GM18507 (cell line): Measurements from ENCODE around the gene MMP19.

Experiments
- DNase-seq: peaks from one replicate; pipeline ENCODE4 v3.0.0; 2011; ENCODE audit warnings: low read depth; ENCODE audit not compliant: insufficient read length; ENCODE audit errors: extremely low spot score
- FAIRE-seq: peaks from 2 replicates; lab custom pipeline; 2011; peaks lifted over from hg19 to GRCh38; lab: Jason Lieb, UNC

The MMP19 gene

DNA sequence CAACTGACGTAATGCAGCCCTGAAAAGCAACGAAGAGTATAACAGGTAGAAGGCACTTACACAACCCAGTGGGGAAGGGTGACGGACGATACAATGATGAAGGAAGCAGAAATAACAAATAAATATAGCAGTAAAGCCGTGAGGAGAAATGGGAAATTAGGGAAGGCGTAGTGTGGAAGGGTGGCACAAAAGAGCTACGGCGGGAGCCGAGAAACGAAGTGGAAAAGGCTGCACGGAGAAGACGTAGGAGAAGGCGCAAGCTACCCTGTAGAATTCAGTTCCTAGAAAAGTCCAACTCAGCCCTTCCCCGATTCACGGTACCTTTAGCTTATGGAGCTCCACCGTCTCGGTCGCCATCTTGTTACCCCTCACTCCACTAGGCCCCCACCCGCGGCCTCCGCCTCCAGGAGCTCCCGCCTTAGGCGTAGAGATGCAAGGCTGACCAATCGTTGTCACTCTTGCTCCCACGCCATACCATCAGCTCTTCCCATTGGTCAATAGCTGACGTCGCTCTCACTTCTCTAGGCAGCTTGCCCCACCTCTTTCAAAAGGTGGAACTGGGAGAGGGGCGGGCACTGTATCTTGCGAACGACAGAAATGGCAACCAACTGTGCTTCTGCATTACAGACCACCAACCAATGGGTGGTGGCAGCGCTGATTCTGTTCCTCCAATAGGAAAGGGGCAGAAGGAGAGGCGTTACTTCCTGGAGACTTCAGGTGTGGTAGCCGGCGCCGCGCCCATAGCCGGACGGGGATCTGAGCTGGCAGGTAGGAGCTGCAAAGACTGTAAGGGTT, 25.2 kb downstream of the MMP19 start, which contains the start of the genes ORMDL2 and SARNP:
Gene ORMDL2 (plus strand): TSS at position 697 of the 795 bp plus-strand sequence. CDS start 959 bp downstream, outside the sequence.
Gene SARNP (minus strand): TSS at position 380 of the 795 bp plus-strand sequence. CDS start 23 bp downstream, at position 357.
- FAIRE-seq: peak; percentile 99

DNA sequence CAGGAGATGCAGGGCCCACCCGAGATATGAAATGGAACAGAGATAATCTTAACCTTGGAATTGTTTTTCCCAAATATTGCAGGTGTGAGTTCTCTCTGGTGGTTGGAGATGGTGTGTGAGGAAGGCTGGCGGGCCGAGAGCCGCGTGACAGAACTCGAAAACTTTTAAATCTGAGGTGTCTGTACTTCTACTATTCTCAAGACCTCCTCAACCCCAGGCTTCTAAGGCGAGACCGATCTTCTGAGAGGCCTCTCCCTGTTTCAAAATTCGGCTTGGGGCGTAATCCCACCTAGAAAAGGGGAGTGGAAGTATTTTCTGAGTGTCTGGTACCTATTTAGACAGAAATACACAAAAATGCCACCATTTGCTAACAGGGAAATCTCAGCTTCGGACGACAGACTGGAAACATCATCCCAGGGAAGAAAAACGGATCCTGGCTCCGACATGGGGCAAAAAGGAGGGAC, 25.8 kb downstream of the MMP19 start:
- FAIRE-seq (no peak), DNase-seq (no peak)

More for the DNA sequence above, 25.2 kb downstream of the MMP19 start, which contains the start of the genes ORMDL2 and SARNP:
- DNase-seq: peak; percentile 93

DNA sequence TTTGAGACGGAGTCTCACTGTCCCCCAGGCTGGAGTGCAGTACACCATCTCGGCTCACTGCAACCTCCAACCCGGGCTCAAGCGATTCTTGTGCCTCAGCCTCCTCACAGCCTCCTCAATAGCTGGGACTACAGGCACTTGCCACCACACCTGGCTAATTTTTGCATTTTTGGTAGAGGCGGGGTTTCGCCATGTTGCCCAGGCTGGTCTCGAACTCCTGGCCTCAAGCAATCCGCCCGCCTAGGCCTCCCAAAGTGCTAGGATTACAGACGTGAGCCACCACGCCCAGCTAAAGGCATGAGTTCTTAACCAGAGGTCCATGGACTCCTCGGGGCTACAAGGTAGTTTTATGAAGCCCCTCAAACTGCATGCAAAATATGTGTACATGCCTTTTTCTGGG, 27.3 kb downstream of the MMP19 start:
- FAIRE-seq (no peak), DNase-seq (no peak)

DNA sequence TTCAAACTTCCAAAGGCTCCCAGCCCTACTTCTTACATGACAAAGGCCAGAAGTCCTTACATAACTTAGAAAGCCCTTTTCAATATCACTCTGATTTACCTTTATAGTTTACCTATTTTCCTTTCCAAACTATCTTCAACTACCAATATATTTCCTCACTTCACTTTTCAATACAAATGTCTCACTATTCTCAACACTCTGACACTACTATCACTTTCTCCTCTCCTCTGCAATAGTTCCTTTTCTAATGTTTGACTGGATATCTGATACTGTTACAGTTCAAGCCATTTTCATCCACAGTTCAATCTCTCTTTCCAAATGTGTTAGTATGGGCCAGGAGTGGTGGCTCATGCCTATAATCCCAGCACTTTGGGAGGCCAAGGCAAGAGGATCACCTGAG, 28.5 kb downstream of the MMP19 start:
- no peak for FAIRE-seq
- DNase-seq: no peak

DNA sequence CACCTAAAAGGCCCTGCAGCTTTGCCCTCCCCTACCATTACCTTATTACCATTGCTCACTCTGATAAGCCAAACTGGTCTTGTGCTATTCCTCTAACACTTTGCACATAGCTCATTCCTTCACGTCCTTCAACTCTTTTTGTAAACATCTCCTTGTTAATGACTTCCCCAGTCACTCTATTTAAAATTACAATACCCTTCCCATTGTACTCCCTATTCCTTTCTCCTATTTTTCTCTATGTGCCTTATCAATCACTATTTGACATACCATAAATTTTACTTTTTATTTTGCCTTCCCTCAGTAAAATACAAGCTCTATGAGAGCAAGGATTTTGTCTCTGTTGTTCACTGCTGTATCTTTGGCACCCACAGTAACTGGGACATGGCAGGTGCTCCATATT, 30.6 kb downstream of the MMP19 start:
- FAIRE-seq: no peak
- no peak for DNase-seq

DNA sequence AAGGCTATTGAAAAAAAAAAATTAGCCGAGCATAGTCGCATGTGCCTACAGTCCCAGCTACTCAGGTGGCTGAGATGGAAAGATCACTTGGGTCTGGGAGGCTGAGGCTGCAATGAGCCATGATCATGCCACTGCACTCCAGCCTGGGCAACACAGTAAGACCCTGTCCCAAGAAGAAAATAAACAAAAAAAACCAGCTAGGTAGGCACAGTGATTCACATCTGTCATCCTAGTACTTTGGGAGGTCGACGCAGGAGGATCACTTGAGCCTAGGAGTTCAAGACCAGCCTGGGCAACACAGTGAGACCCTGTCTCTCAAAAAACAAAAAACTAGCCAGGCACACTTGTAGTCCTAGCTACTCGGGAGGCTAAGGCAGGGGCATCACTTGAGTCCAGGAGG, 33.5 kb downstream of the MMP19 start:
- FAIRE-seq: no peak

DNA sequence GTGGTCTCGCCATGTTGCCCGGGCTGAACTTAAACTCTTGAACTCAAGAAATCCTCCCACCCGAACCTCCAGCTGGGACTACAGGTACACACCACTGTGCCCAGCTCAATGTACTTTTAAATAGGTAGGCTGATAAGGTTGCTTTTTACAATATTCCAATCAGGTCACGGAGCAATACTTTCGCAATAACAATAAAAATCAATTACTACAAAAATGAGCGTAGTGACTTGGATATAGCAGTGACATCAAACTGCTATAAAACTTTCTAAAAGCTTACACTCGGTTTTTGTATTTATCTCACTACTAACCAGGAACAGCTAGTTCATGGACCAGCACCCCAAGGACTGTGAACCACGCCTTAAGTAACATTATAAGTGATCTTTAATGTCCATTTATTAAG, 35.8 kb downstream of the MMP19 start:
- DNase-seq: no peak
- FAIRE-seq: no peak

More for the DNA sequence above, 33.5 kb downstream of the MMP19 start:
- no peak for DNase-seq

DNA sequence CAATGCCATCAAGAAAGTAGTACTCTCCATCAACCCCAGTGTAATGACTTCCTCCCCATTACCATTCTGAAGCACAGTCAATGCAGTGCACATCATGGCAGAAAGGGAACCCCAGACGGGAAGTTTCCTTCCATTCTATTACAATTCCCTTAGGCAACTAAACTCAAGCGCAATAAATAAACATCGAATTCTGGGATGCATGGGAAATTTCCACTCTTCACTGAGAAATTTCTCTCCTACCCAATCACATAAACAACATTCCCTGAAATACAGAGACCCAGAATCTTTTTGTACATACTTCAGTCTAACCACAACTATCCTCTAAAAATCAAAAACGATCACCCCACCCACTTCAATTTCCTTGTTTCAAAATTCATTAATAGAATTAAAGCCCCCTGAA, 45.2 kb downstream of the MMP19 start:
- DNase-seq: no peak
- FAIRE-seq: no peak

DNA sequence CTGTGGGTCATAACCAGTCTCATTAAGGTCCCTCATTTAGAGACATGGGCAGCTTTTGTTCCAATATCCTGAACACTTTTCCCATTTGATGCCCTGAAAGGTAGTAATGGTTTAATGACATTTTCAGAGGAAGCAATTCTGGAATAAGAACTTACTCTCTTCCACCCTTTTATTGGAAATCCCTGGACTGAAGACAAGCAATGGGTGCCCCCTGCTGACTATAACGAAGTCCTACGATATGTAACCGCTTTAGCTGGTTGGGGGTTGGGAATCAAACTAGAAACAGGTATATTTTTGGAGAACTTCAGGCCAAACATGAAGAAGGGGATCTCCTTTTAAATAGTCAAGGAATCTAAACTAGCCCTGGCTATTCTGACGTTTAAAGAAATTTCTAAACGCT, 45.7 kb downstream of the MMP19 start:
- DNase-seq: no peak
- peak; percentile 38 for FAIRE-seq

DNA sequence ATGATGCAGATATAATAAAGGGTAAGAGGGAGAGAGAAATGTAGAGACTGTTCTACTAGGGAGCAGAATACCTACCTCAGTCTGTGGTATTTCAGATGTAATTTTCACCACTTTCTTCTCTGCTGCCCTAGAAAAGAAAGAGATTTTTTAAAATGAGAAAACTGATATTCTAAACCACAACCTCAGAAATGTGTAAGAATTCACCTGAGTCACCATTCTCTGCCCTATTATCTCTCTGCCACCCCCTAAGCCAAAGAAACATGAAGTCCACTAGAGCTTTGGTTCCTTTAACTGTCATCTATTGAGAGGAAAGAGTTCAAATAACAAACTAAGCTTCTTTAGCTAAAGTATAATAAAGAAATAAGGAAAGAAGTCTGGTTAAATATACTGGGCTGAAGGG, 46.8 kb downstream of the MMP19 start:
- FAIRE-seq: no peak

DNA sequence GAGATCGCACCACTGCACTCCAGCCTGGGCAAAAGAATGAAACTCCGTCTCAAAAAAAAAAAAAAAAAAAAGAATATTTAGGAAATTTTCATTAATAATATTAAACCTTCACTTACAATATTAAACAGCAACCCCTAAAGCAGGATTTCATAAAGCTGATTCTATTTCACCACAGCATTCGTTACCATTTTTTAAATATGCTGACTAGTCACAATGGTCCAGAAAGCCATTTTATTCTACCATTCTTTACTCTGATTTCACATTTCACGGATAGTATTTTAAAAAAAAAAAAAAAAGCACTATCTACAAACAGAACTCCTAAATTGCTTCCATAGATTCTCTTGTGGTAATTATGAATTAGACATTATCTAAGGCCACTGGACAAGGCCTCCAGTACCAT, 52.8 kb downstream of the MMP19 start:
- no peak for DNase-seq
- no peak for FAIRE-seq

More for the DNA sequence above, 46.8 kb downstream of the MMP19 start:
- DNase-seq: no peak

DNA sequence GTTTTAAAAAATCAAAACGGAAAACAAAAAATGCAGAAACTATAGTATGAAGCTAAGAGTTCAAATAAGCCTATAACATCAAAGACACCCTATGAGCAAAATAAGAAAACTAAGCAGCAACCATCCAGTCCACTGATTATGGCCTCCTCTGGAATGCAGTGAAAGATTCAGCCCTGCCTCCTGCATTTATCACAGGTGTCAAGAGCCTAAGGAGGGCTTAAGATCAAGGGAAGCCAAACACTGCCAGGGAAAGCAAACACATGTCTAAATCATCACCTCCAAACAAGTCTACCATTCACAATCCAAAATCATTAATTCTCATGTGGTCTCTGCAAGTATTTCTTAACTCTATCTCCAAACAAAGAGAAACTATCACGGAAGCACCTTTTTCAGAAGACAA, 53.6 kb downstream of the MMP19 start:
- no peak for FAIRE-seq
- no peak for DNase-seq

DNA sequence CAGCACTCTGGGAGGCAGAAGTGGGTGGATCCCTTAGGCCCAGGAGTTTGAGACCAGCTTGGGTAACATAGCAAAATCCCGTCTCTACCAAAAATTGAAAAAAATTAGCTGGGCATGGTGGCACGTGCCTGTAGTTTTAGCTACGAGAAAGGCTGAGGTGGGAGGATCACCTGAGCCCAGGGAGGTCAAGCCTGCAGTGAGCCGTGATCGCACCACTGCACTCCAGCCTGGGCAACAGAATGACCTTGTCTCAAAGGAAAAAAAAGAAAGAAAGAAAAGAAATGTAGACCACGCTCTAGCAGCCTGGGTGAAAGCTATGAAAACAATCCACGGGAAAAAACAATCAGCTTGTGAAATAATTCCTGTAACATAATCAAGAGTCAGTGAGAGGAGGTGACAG, 54.2 kb downstream of the MMP19 start:
- FAIRE-seq (no peak), DNase-seq (no peak)
